AG04450 (cell line): ENCODE measurements around the gene PLP2. TPM values are rescaled to one million over a fixed set of nuclear protein-coding genes. Genes with fewer than 3 reads are reported as not detected.
"Not testable (repeated sequence)": the region's sequence is repeated elsewhere in the genome, so short reads cannot be mapped to it uniquely, and the experiment has no call there.

Source experiments
- CTCF ChIA-PET: fragments of 300-600, 350-600 bp; formaldehyde crosslinking; extraction: SDS; loops from one replicate; lab custom pipeline; 2022; ENCODE audit warnings: antibody characterized with exemption, inconsistent platforms; lab: Charles Lee
- POLR2A ChIA-PET: fragments of 350-600 bp; formaldehyde crosslinking; extraction: SDS; loops from one replicate; lab custom pipeline; 2021; ENCODE audit warnings: antibody characterized with exemption, inconsistent platforms; lab: Yijun Ruan, JAX
- DNase-seq: peaks from one replicate; pipeline ENCODE4 v3.0.0-alpha.2; 2011; ENCODE audit warnings: low read depth, low spot score
- H3K27ac ChIP-seq: one replicate; pipeline ENCODE4 v1.5.1; 2012; ENCODE audit warnings: low read depth, low read length, control low read depth
- H3K27me3 ChIP-seq: one replicate; pipeline ENCODE4 v1.6.0; 2012; ENCODE audit warnings: low read length; ENCODE audit not compliant: control insufficient read depth, insufficient read depth
- H3K4me3 ChIP-seq: 2 replicates; pipeline ENCODE4 v1.5.1; 2011; ENCODE audit warnings: mild to moderate bottlenecking, low read depth, low read length, control low read depth
- H3K9me3 ChIP-seq: 2 replicates; pipeline ENCODE4 v1.5.1; 2012; ENCODE audit warnings: low read length; ENCODE audit not compliant: control insufficient read depth, insufficient read depth
- CTCF ChIP-seq: IDR thresholded peaks from 2 replicates; pipeline ENCODE4 v1.5.1; 2011; ENCODE audit warnings: low read depth, low read length, control low read depth, inconsistent platforms
- polyA plus RNA-seq: library from polyadenylated mRNA; depleted of rRNA; stranded (reverse); fragments of >200 nt; gene quantifications from 2 replicates; pipeline ENCODE4 v1.2.3, GENCODE V29; 2011

PLP2 gene
- polyA plus RNA-seq, 1 experiment = 66.7 TPM

- peaks cover 4% of the 10 kb centered on the region; the same call in 1 of the 2 replicates for H3K9me3 ChIP-seq
- TF ChIP-seq CTCF = no peak
- DNase-seq = no peak
- ChIA-PET POLR2A (no interaction called here), CTCF (interaction anchor here (1.9 kb wide), 1 partner anchor 18 kb away, joined by 7 read pairs; no protein-coding TSS in a partner anchor)
- no peak overlapping the region for H3K4me3 ChIP-seq
- H3K27me3 ChIP-seq = no peaks in the 10 kb centered on the region
- H3K27ac ChIP-seq = no peak overlapping the region
Measured at GRCh38 chrX:49137492-49137891, 34.2 kb upstream of the PLP2 start.

- DNase-seq = no peak
- Histone ChIP-seq H3K27ac (no peak overlapping the region), H3K27me3 (no peaks in the 10 kb centered on the region), H3K9me3 (peaks cover 4% of the 10 kb centered on the region; the same call in 1 of the 2 replicates), H3K4me3 (no peak overlapping the region)
- no peak for TF ChIP-seq CTCF
- POLR2A ChIA-PET = no interaction called here
- CTCF ChIA-PET = interaction anchor here (1.4 kb wide), 1 partner anchor 16 kb away, joined by 5 read pairs; no protein-coding TSS in a partner anchor
Measured at GRCh38 chrX:49139713-49140112, 32.0 kb upstream of the PLP2 start.

- POLR2A ChIA-PET, DNase-seq, H3K27ac ChIP-seq, H3K4me3 ChIP-seq, H3K27me3 ChIP-seq, H3K9me3 ChIP-seq: not testable (repeated sequence)
- TF ChIP-seq CTCF = peak; percentile 33; the same call in 1 of the 2 replicates
- CTCF ChIA-PET = interaction anchor here (0.6 to 1.5 kb wide), 2 partner anchors 13 to 548 kb away, joined by 3 to 9 read pairs; no protein-coding TSS in a partner anchor
Measured at GRCh38 chrX:49142264-49142663, 29.4 kb upstream of the PLP2 start.

- H3K27ac ChIP-seq, DNase-seq, H3K9me3 ChIP-seq, H3K27me3 ChIP-seq, H3K4me3 ChIP-seq, POLR2A ChIA-PET: not testable (repeated sequence)
- CTCF ChIA-PET = interaction anchor here (1.5 kb wide), 1 partner anchor 12 kb away, joined by 9 read pairs; no protein-coding TSS in a partner anchor
Measured at GRCh38 chrX:49143154-49143553, 28.5 kb upstream of the PLP2 start.

GRCh38 chrX:49147282-49147681 is 24.4 kb upstream of the PLP2 start:
- no peak for TF ChIP-seq CTCF
- no peak for DNase-seq
- H3K27ac ChIP-seq = no peak overlapping the region
- no peaks in the 10 kb centered on the region for H3K27me3 ChIP-seq
- CTCF ChIA-PET = no interaction called here
- POLR2A ChIA-PET = no interaction called here
- H3K9me3 ChIP-seq = no peaks in the 10 kb centered on the region
- H3K4me3 ChIP-seq = no peak overlapping the region
